ENCODE results near the gene POLR2J3.
"Not testable (repeated sequence)": the region's sequence is repeated elsewhere in the genome, so short reads cannot be mapped to it uniquely, and the experiment has no call there.

POLR2J3 gene

GRCh38 chr7:102520797-102521196 is 51.6 kb downstream of the POLR2J3 start:
- DNase-seq (ENCODE audit: low spot score): not testable (repeated sequence)

DNA sequence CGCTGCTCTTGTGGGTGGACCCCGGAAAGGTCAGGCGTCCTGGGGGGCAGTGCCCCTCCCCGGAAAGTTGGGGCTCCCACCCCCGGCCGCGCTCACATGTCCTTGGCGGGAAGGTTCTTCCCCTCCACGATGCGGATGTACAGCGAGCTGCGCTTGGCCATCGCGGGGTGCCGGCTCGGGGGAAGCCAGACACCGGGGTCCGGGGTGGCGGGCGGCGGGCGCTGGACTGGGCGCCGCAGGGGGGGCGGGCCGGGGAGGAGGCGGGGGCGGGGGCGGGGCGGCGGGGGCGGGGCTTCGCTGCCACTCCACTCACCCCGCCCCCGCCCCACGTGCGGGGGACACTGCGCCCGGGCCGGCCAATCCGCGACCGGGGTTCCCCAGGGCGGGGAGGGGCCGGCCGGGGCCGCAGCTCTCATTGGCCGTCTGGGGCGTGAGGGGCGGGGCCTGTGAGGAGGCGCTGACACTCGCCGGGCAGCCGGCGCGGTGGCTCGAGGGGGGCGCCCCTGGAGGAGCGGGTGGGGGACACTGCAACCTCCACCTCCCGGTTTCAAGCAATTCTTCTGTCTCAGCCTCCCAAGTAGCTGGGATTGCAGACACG is 54.7 kb downstream of the POLR2J3 start, which contains the start of gene RASA4B:
RASA4B (minus strand) TSS at position 228 of the 598 bp plus-strand sequence; CDS start at position 161, 67 bp downstream.
- peak; percentile 63 for DNase-seq (ENCODE audit: low spot score)
